Breast epithelium (tissue), 3 donors: ENCODE measurements around the gene CAPZA1.

Experiments used
- CTCF ChIP-seq, 3 donors: fragments of 450-650 bp; IDR thresholded peaks; one replicate each; pipeline ENCODE4 v1.5.1; 2016 to 2017; ENCODE audit warnings: antibody characterized with exemption in 3 of 3, mild to moderate bottlenecking in 3 of 3, moderate library complexity in 3 of 3
- POLR2A ChIP-seq: fragments of 450-650 bp; IDR thresholded peaks from one replicate; pipeline ENCODE4 v1.6.1; 2016; ENCODE audit warnings: antibody characterized with exemption, mild to moderate bottlenecking, moderate library complexity

- TF ChIP-seq CTCF (IDR thresholded peaks at IDR 0.05): no peak
- no peak for TF ChIP-seq POLR2A
Observed at GRCh38 chr1:112692681-112693080, 73.0 kb downstream of the CAPZA1 start.
